SH-SY5Y (cell line): Measurements from ENCODE around the gene NCF2.

Experiments used
- GATA2 ChIP-seq: IDR thresholded peaks from 2 replicates; pipeline ENCODE4 v1.6.1; 2011; ENCODE audit warnings: mild to moderate bottlenecking, low read depth, low read length
- GATA3 ChIP-seq: IDR thresholded peaks from 2 replicates; pipeline ENCODE4 v1.6.1; 2011; ENCODE audit warnings: low read depth, mild to moderate bottlenecking, low read length, moderate library complexity

- TF ChIP-seq GATA3, result no peak
- TF ChIP-seq GATA2, result no peak
These were observed 83.7 kb downstream of the NCF2 start for GRCh38 chr1:183506561-183506960.
